ENCODE data around the gene RPS26. TPM values are rescaled to one million over a fixed set of nuclear protein-coding genes. Genes with fewer than 3 reads are reported as not detected.
A peak's percentile ranks its signal among the peaks of the same experiment; 100 is the strongest.

Gene RPS26
- total and polyA plus RNA-seq, 2 of the 13 experiments (the other 11 are each of a cell fraction or from before 2014, with no cell fraction given), result 150 to 421 TPM

DNA sequence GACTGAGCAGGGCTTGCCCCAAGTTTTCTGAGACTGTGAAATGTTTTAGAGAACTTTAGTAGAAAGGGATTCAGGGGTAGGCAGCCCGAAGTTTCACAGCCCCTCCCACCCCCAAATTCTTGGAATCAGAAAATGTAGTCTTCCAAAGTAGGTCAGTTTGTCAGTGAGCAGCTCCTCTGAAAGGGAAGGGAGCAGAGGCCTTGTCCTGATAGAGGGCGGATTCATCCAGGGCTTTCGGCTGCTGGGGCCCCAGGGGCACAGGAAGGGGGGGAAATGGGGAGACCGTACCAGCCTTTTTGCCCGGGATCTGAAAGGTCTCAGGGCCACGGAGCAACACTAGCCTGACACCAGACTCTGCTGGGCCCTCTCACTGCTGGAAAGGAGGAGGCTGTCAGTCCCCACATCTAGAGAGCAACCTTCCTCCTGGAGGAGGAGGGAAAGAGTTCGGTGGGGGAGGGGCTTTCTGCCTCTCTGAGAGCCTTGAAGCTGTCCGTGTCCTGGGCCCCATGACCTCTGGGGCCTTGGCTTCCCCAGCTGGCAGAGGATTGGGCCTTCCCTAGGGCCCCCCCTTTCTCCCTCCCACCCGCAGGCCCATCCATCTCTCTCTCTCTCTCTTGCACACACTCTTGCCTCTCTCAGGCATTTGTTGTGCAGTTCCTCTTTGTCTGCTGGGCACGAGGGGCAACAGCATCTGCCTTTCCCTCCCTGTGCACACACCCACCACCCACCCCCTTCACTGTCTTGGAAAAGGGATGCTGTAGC, 21.1 kb upstream of the RPS26 start, which contains the start of gene IKZF4:
Gene IKZF4, plus strand, starts transcription at position 621 of the 762 bp plus-strand sequence. CDS start 451 bp downstream, outside the sequence.
- no peak for FAIRE-seq
- no peaks in the 10 kb centered on the region for H3K27me3 ChIP-seq (ENCODE audit: control insufficient read depth in 1 of 2, insufficient read depth in 2 of 2, low read length in 2 of 2)
- intact Hi-C loops (cut with micrococcal nuclease; ENCODE audit: unreplicated experiment), result no loop called here
- CTCF ChIA-PET (ENCODE audit: low intra/inter-chr PET ratio, low total read pairs), result no interaction called here
- H3K9me3 ChIP-seq (ENCODE audit: low read length), result no peaks in the 10 kb centered on the region
- H3K36me3 ChIP-seq (replicated peaks in 1 of 2; ENCODE audit: control insufficient read depth in 1 of 2, insufficient read depth in 2 of 2, low read length in 2 of 2), result no peaks in the 10 kb centered on the region; a peak in 1 of 5 replicates
- H3K4me1 ChIP-seq (ENCODE audit: insufficient read depth, low read length), result peaks cover 40% of the 10 kb centered on the region
- H3K9ac ChIP-seq (ENCODE audit: insufficient read depth, low read depth, low read length), result peak within 1 kb of the TSS; percentile 44
- no peak within 1 kb of the TSS for H2AFZ ChIP-seq (ENCODE audit: low read length)
- peak within 1 kb of the TSS; percentile 70 for H3K4me2 ChIP-seq (ENCODE audit: low read depth, low read length)
- H3K4me3 ChIP-seq (replicated peaks in 1 of 3; ENCODE audit: insufficient read depth in 1 of 3, low read depth in 2 of 3, low read length in 3 of 3), result peak within 1 kb of the TSS; percentile 34 to 56 (median 34); a peak in 5 of 6 replicates
- POLR2A ChIA-PET, result interaction anchor here (0.7 to 4.2 kb wide), 7 partner anchors 9 to 201 kb away, joined by 3 to 27 read pairs (median 6); partner anchors contain the start of genes RAB5B, RNF41 and SUOX
- WGBS (ENCODE audit: low lambda C conversion rate), result 19% methylated on average over 10 of the region's 10 CpGs
- no peak for DNase-seq (ENCODE audit: low spot score)
- H4K20me1 ChIP-seq (ENCODE audit: insufficient read depth, low read length), result no peaks in the 10 kb centered on the region
- ATAC-seq, result peak; percentile 67
- H3K27ac ChIP-seq (ENCODE audit: extremely low read length, insufficient read depth, low read length), result peak within 1 kb of the TSS; percentile 47
- no peaks in the 10 kb centered on the region for H3K79me2 ChIP-seq (ENCODE audit: insufficient read depth, low read length)
- in situ Hi-C loops (cut with HindIII; ENCODE audit: extremely low pct_ligation_motif_present, low pct_unique_long_range_greater_than_20kb), result no loop called here
- no TSS peak for BruUV-seq (replicated peaks)
- no peak for TF ChIP-seq ELF4 (CRISPR knock-in tag; IDR thresholded peaks at IDR 0.05; ENCODE audit: borderline replicate concordance)
- 0 out of 2 replicates have a peak, but pooled peaks have one; percentile 34 for TF ChIP-seq KDM5B (CRISPR knock-in tag; IDR thresholded peaks at IDR 0.05; ENCODE audit: borderline replicate concordance)
- TF ChIP-seq, protein P1, sequence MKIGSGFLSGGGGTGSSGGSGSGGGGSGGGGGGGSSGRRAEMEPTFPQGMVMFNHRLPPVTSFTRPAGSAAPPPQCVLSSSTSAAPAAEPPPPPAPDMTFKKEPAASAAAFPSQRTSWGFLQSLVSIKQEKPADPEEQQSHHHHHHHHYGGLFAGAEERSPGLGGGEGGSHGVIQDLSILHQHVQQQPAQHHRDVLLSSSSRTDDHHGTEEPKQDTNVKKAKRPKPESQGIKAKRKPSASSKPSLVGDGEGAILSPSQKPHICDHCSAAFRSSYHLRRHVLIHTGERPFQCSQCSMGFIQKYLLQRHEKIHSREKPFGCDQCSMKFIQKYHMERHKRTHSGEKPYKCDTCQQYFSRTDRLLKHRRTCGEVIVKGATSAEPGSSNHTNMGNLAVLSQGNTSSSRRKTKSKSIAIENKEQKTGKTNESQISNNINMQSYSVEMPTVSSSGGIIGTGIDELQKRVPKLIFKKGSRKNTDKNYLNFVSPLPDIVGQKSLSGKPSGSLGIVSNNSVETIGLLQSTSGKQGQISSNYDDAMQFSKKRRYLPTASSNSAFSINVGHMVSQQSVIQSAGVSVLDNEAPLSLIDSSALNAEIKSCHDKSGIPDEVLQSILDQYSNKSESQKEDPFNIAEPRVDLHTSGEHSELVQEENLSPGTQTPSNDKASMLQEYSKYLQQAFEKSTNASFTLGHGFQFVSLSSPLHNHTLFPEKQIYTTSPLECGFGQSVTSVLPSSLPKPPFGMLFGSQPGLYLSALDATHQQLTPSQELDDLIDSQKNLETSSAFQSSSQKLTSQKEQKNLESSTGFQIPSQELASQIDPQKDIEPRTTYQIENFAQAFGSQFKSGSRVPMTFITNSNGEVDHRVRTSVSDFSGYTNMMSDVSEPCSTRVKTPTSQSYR (CRISPR knock-in tag; IDR thresholded peaks at IDR 0.05; ENCODE audit: borderline replicate concordance), result peak; percentile 88
- TF ChIP-seq, protein P2, sequence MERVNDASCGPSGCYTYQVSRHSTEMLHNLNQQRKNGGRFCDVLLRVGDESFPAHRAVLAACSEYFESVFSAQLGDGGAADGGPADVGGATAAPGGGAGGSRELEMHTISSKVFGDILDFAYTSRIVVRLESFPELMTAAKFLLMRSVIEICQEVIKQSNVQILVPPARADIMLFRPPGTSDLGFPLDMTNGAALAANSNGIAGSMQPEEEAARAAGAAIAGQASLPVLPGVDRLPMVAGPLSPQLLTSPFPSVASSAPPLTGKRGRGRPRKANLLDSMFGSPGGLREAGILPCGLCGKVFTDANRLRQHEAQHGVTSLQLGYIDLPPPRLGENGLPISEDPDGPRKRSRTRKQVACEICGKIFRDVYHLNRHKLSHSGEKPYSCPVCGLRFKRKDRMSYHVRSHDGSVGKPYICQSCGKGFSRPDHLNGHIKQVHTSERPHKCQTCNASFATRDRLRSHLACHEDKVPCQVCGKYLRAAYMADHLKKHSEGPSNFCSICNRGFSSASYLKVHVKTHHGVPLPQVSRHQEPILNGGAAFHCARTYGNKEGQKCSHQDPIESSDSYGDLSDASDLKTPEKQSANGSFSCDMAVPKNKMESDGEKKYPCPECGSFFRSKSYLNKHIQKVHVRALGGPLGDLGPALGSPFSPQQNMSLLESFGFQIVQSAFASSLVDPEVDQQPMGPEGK (CRISPR knock-in tag; IDR thresholded peaks at IDR 0.05), result peak; percentile 82
- 0 out of 2 replicates have a peak, but pooled peaks have one; percentile 24 for TF ChIP-seq SOX13 (IDR thresholded peaks at IDR 0.05)
- no peak; a peak in 1 of 4 replicates for TF ChIP-seq SOX13 (CRISPR knock-in tag; conservative IDR thresholded peaks at IDR 0.05 in 1 of 2, IDR thresholded peaks at IDR 0.05 in 1 of 2)
- TF ChIP-seq TFAP4 (IDR thresholded peaks at IDR 0.05; ENCODE audit: borderline replicate concordance, low read depth), result peak; percentile 47; the same call in 1 of the 2 replicates
- peak; percentile 86 for TF ChIP-seq NR2F6 (IDR thresholded peaks at IDR 0.05)
- peak; percentile 62 for TF ChIP-seq NR2F6 (CRISPR knock-in tag; IDR thresholded peaks at IDR 0.05)
- no peak for TF ChIP-seq RBAK (CRISPR knock-in tag; IDR thresholded peaks at IDR 0.05)
- 0 out of 2 replicates have a peak, but pooled peaks have one; percentile 17 for TF ChIP-seq GATAD2A (CRISPR knock-in tag; IDR thresholded peaks at IDR 0.05)
- TF ChIP-seq MAZ (IDR thresholded peaks at IDR 0.05; ENCODE audit: borderline replicate concordance, low read depth, low read length), result peak; percentile 12; the same call in 1 of the 2 replicates
- TF ChIP-seq MAZ (CRISPR knock-in tag; IDR thresholded peaks at IDR 0.05; ENCODE audit: low read depth), result no peak
